Choroid plexus epithelial cell (primary cell): ENCODE measurements around the gene NSUN5.
"Not testable (repeated sequence)": the region's sequence is repeated elsewhere in the genome, so short reads cannot be mapped to it uniquely, and the experiment has no call there.

ENCODE experiments used
- DNase-seq: peaks from one replicate; pipeline ENCODE4 v3.0.0-alpha.2; 2010; ENCODE audit warnings: low read depth
- H3K4me3 ChIP-seq: 2 replicates; pipeline ENCODE4 v1.5.1; 2011; ENCODE audit warnings: low read depth, mild to moderate bottlenecking, control low read depth, low read length, moderate library complexity
- TF ChIP-seq, protein P1 (sequence below): conservative IDR thresholded peaks from 2 replicates; pipeline ENCODE4 v1.5.1; 2011; ENCODE audit warnings: low read depth, mild to moderate bottlenecking, control low read depth, inconsistent platforms, low read length, moderate library complexity

Gene NSUN5

DNA sequence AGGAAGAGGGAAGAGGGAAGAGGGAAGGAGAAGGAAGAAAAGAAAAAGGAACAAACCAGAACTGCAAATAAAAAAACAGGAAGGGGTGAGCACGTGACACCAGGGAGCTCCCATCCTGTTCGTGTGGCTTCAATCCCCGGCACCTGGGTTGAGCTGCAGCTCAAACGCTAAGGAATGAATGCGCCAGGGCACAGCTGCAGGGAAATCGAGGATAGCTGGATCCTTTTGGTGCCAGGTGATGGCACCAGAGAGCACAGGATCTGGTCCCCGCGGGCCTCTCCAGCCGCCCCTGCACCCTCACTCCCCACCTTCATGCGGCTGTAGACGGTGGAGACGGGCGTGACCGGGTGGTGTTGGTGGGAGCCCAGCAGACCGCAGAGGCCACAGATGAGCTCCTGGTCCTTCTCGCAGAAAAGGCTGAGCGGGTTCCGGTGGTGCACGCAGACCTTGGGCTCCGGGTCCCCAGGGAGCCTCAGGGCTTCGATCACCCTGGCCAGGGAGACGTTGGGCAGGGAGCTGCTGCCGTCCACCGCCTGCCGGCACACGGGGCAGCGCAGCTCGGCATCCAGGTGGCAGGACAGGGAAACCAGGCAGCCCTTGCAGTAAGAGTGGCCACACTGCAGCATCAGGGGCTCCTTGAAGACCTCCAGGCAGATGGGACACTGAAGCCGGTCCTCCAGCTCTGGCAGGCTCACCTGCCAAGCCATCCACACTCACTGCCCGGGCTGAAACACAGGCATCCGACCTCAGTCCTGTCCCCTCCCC, 15.6 kb upstream of the NSUN5 start:
- TF ChIP-seq, protein P1, sequence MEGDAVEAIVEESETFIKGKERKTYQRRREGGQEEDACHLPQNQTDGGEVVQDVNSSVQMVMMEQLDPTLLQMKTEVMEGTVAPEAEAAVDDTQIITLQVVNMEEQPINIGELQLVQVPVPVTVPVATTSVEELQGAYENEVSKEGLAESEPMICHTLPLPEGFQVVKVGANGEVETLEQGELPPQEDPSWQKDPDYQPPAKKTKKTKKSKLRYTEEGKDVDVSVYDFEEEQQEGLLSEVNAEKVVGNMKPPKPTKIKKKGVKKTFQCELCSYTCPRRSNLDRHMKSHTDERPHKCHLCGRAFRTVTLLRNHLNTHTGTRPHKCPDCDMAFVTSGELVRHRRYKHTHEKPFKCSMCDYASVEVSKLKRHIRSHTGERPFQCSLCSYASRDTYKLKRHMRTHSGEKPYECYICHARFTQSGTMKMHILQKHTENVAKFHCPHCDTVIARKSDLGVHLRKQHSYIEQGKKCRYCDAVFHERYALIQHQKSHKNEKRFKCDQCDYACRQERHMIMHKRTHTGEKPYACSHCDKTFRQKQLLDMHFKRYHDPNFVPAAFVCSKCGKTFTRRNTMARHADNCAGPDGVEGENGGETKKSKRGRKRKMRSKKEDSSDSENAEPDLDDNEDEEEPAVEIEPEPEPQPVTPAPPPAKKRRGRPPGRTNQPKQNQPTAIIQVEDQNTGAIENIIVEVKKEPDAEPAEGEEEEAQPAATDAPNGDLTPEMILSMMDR, result peak; percentile 74
- peak; percentile 63 for DNase-seq
- peak overlapping the region; percentile 2 for H3K4me3 ChIP-seq

DNA sequence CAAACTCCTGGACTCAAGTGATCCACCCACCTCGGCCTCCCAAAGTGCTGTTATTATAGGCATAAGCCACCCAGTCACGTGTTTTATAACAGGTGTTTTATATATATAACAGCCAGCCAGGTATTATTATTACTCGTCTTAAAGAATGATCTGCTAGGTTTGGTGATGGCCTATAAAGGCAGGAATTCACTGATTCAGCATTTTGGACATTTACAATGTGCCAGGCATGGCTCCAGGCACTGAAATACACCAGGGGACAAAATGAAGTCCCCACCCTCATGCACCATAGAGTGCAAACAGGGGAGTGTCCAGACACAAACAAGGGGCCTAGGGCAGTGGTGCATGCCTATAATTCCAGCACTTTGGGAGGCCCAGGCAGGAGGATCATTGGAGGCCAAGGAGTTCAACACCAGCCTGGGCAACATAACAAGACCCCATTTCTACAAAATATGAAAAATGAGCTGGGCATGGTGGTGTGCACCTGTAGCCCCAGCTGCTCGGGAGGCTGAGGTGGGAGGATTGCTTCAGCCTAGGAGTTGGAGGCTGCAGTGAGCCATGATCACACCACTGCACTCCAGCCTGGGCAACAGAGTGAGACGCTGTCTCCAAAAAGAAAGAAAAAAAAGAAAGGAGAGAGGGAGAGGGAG, 14.9 kb upstream of the NSUN5 start:
- not testable (repeated sequence) for DNase-seq, H3K4me3 ChIP-seq

DNA sequence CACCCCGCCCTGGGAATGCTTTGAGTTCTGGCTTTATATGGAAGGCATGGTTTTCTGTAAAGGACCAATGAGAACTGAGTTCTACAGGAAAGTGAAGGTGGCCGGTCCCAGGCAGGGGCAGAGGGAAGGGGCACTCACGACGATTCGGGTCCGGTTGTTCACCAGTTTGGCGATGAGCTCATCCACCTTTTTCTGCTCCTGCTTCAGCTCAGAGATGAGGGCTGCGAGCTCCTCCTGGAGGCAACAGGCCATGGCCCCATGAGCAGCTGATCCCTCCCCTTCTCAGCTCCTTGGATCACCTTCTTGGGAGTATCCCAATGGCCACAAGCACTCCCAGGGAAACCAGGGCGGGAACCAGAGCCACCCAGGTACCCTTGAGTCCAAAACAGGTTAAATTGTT, 11.4 kb upstream of the NSUN5 start:
- DNase-seq, H3K4me3 ChIP-seq: not testable (repeated sequence)

DNA sequence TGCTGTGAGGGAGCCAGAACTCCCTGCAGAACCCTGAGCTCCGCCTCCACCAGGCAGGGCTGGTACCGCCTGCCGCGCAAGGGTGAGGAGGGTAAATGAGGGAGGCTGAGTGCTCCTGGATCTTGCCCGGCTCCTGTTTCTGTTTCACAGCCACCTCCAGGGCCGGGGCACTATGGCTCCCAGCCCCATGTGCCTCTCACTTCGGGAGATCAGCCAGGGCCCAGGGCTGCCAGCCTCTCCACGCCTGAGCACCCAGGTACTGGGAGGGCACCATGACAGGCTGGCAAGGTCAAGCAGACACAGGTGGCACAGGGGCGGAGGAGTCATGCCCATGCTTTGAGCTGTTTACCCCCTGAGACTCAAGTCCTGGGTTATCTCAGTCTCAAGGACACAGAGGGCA, 10.9 kb upstream of the NSUN5 start:
- not testable (repeated sequence) for DNase-seq, H3K4me3 ChIP-seq

DNA sequence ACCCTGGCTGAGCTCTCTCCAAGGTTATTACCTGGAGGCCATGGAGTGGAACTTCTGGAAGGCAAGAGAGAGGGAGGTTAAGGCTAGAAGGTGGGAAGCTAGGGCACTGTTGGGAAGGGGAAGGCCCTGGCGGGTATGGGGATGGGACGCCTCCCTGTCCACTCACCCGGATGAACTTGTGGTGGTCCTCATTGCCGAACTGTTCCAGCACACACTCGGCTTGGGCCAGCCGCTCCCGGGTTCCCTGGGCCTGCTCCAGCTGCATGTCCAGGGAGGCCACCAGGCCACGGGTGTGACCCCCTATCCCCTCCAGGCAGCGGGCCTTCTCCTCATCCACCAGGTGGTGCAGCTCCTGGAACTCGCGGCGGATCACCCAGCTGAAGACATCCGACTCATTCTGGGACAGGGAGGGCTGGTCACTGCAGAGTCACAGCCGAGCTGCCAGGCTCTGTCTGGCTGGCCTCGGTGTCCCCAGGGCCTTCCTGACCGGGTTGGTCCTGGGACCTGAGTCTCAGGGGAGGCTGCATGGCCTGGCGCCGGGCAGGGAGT, 10.1 kb upstream of the NSUN5 start:
- not testable (repeated sequence) for DNase-seq, H3K4me3 ChIP-seq

DNA sequence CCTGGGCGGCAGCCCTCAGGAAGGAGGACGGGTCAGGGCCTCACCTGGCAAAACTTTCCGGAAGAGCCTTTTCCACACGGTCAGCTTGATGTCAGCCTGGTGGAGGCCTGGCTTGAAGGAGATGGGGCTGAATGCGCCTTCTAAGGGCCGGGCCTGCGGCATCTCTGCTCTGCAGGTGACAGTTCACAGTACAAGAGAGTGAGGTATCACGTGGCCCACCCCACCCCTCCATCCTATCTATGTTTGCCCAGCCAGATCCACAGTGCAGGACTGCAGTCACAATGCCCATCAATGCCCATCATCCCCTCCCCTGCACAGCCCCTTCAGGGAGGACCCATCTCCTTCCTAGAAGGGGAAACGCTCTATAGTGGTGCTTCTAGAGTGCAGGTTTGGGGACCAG, 7.9 kb upstream of the NSUN5 start:
- H3K4me3 ChIP-seq, result no peak overlapping the region
- TF ChIP-seq, protein P1, result no peak
- no peak for DNase-seq

DNA sequence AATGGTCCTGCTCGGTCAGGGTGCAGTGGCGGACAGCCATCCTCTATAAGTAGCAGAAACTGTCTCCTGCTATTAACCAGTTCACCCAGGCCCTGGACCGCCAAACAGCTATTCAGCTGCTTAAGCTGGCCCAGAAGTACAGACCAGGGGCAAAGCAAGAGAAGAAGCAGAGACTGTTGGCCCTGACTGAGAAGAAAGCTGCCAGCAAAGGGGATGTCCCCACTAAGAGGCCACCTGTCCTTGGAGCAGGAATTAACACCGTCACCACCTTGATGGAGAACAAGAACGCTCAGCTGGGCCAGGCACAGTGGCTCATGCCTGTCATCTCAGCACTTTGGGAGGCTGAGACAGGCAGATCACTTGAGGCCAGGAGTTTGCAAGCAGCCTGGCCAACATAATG, 5.6 kb upstream of the NSUN5 start:
- no peak overlapping the region for H3K4me3 ChIP-seq
- no peak for DNase-seq
- TF ChIP-seq, protein P1, result no peak

DNA sequence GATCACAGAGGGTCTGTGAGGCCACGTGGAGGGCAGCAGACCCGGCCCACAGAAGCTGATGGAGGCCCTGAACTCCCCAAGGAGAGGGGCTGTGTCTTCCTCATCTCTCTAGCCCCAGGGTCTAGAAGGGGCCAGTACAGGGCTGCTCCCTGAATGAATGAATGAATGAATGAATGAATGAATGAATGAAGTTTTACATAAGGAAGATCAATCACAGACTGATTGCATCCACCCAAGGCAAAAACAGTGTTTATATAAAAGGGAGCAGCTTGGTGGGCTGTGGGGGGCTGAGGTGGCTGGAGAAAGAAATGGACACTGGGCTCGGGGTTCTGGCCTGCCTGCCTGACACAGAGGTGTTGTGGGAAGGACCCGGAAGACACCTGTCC, 4.9 kb upstream of the NSUN5 start:
- TF ChIP-seq, protein P1, result no peak
- no peak overlapping the region for H3K4me3 ChIP-seq
- DNase-seq, result no peak

DNA sequence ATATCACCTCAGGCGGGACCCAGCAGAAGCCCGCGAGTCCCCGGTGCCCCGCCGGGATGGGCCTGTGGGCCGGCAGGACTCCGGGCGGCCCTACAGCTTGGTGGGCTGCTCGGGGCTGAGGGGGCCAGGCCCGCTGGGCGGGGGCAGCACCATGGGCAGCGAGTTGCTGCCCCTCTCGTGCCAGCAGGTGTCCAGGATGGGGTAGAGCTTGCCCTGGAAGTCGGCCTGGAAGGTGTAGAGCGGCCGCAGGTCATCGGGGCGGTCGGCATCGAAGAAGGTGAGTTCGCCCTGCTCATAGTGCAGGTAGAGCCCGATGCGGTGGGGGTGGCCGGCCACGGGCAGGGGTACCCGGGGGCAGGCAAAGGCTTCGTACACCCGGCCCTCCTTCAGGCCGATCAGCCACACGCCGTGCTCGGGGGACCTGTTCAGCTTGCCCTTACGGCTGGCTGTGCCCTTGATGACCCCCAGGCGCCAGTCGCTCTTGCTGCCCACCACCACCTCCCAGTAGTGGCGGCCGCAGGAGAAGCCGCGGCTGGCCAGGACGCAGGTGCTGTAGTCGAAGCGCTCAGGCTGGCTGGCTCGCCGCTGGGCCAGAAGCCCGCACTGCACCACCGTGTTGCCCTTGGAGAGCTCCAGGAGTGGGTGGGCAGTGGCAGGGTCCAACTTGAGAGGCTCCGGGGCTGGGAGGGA, 4.3 kb upstream of the NSUN5 start:
- DNase-seq, result no peak
- TF ChIP-seq, protein P1, result no peak
- H3K4me3 ChIP-seq, result no peak overlapping the region

DNA sequence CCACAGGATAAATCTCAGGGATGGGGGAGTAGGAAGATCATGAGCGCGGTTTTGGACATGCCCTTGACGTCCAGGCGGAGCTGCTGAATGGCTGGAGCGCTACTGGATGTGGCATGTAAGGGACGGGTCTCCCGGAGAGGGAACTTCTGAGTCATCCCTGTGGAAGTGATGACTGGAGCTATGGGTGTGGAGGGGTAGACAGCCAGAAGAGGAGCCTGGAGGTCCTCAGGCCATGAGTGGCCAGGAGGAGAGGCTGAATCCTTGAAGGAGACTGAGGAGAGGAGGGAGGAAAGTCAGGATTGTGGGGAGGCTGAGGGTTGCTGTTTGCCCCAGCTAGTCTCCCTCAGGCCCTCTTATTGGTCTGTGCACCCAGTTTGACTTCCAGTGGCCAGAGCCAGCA, 2.8 kb upstream of the NSUN5 start:
- not testable (repeated sequence) for H3K4me3 ChIP-seq, DNase-seq
